GM18508 (cell line): ENCODE results near the gene NAP1L4.

Experiments used
- ATAC-seq: cut with Tn5 transposase; IDR thresholded peaks from one replicate; pipeline ENCODE4 v1.9.1; 2021; ENCODE audit warnings: moderate number of reproducible peaks; ENCODE audit not compliant: insufficient read depth, unreplicated experiment

NAP1L4 gene

GRCh38 chr11:3011891-3012885 is 20.1 kb upstream of the NAP1L4 start:
- ATAC-seq = no peak

GRCh38 chr11:3010521-3011275 is 18.6 kb upstream of the NAP1L4 start:
- ATAC-seq = no peak

GRCh38 chr11:3010004-3010403 is 17.9 kb upstream of the NAP1L4 start:
- ATAC-seq = no peak

- ATAC-seq = no peak
Observed at GRCh38 chr11:3009481-3009880, 17.4 kb upstream of the NAP1L4 start.

GRCh38 chr11:3008746-3009336 is 16.7 kb upstream of the NAP1L4 start:
- ATAC-seq = no peak

- no peak for ATAC-seq
Observed at GRCh38 chr11:3007404-3008010, 15.4 kb upstream of the NAP1L4 start.

GRCh38 chr11:3006505-3007260 is 14.6 kb upstream of the NAP1L4 start:
- no peak for ATAC-seq

- no peak for ATAC-seq
Observed at GRCh38 chr11:3004481-3004880, 12.4 kb upstream of the NAP1L4 start.

- no peak for ATAC-seq
Observed at GRCh38 chr11:3003396-3004231, 11.5 kb upstream of the NAP1L4 start.

GRCh38 chr11:3002871-3003270 is 10.7 kb upstream of the NAP1L4 start:
- ATAC-seq = no peak

- ATAC-seq = no peak
Observed at GRCh38 chr11:3002351-3002861, 10.3 kb upstream of the NAP1L4 start.

- ATAC-seq = no peak
Observed at GRCh38 chr11:3001496-3001895, 9.4 kb upstream of the NAP1L4 start.

- ATAC-seq = no peak
Observed at GRCh38 chr11:3000032-3000961, 8.2 kb upstream of the NAP1L4 start.

- no peak for ATAC-seq
Observed at GRCh38 chr11:2999464-2999998, 7.4 kb upstream of the NAP1L4 start.

- no peak for ATAC-seq
Observed at GRCh38 chr11:2998073-2998850, 6.1 kb upstream of the NAP1L4 start.

- ATAC-seq = no peak
Observed at GRCh38 chr11:2997406-2997805, 5.3 kb upstream of the NAP1L4 start.

- ATAC-seq = no peak
Observed at GRCh38 chr11:2996976-2997375, 4.8 kb upstream of the NAP1L4 start.
